Colonic mucosa (tissue), 4 donors: ENCODE measurements around the gene SMYD5. TPM values are rescaled to one million over a fixed set of nuclear protein-coding genes. Genes with fewer than 3 reads are reported as not detected.

Source experiments
- DNase-seq: peaks from one replicate; pipeline ENCODE4 v3.0.0-alpha.2; 2020
- H3K27ac ChIP-seq: fragments of 200-600 bp; one replicate; pipeline ENCODE4 v1.8.0; 2021
- H3K27me3 ChIP-seq: fragments of 200-600 bp; one replicate; pipeline ENCODE4 v1.8.0; 2021
- H3K36me3 ChIP-seq: fragments of 200-600 bp; one replicate; pipeline ENCODE4 v1.8.0; 2021
- H3K4me1 ChIP-seq: fragments of 200-600 bp; one replicate; pipeline ENCODE4 v1.8.0; 2021; ENCODE audit warnings: mild to moderate bottlenecking
- H3K4me3 ChIP-seq: fragments of 200-600 bp; one replicate; pipeline ENCODE4 v1.8.0; 2021
- H3K9ac ChIP-seq, 2 donors: one replicate each; pipeline ENCODE4 v1.7.0; 2013; ENCODE audit warnings: control low read depth in 2 of 2, low read depth in 2 of 2, low read length in 2 of 2
- H3K9me3 ChIP-seq: fragments of 200-600 bp; one replicate; pipeline ENCODE4 v1.8.0; 2021
- intact Hi-C: fragments of 100-400 bp; cut with DNase I; formaldehyde crosslinking; loops from one replicate; pipeline ENCODE4 v1.14.1; 2022
- total RNA-seq, 2 donors: library from RNA; stranded (reverse); fragmentation: NEBNext Ultra II Directional in 1 of 2; extraction: Animal tissue kit (Norgen Biotek cat#: 25700) in 1 of 2; gene quantifications; one replicate each; pipeline ENCODE4 v1.2.1, GENCODE V29; 2021
- TF ChIP-seq, protein P1 (sequence below): fragments of 200-600 bp; IDR thresholded peaks from one replicate; pipeline ENCODE4 v1.8.0; 2022; ENCODE audit warnings: antibody characterized with exemption, mild to moderate bottlenecking
- donor health status: healthy.
- donor health status: DM: no; HTN: no; CAD: no.
- donor health status: DM: no; HTN: no; CAD: no.

The SMYD5 gene
- total RNA-seq, 2 donors from 2014 or later, result 9.4 to 18.9 TPM

GRCh38 chr2:73256618-73256922, 42.5 kb downstream of the SMYD5 start:
- Histone ChIP-seq H3K9me3 (no peaks in the 10 kb centered on the region), H3K36me3 (no peaks in the 10 kb centered on the region), H3K27me3 (no peaks in the 10 kb centered on the region), H3K9ac (no peak overlapping the region), H3K27ac (no peak overlapping the region), H3K4me3 (no peak overlapping the region), H3K4me1 (no peaks in the 10 kb centered on the region)
- intact Hi-C loops, result no loop called here
- no peak for DNase-seq
- TF ChIP-seq, protein P1, sequence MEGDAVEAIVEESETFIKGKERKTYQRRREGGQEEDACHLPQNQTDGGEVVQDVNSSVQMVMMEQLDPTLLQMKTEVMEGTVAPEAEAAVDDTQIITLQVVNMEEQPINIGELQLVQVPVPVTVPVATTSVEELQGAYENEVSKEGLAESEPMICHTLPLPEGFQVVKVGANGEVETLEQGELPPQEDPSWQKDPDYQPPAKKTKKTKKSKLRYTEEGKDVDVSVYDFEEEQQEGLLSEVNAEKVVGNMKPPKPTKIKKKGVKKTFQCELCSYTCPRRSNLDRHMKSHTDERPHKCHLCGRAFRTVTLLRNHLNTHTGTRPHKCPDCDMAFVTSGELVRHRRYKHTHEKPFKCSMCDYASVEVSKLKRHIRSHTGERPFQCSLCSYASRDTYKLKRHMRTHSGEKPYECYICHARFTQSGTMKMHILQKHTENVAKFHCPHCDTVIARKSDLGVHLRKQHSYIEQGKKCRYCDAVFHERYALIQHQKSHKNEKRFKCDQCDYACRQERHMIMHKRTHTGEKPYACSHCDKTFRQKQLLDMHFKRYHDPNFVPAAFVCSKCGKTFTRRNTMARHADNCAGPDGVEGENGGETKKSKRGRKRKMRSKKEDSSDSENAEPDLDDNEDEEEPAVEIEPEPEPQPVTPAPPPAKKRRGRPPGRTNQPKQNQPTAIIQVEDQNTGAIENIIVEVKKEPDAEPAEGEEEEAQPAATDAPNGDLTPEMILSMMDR, result no peak

GRCh38 chr2:73257021-73257420, 43.0 kb downstream of the SMYD5 start:
- no peak overlapping the region for H3K27ac ChIP-seq
- H3K4me1 ChIP-seq, result no peaks in the 10 kb centered on the region
- intact Hi-C loops, result no loop called here
- DNase-seq, result no peak
- H3K4me3 ChIP-seq, result no peak overlapping the region
- no peak overlapping the region for H3K9ac ChIP-seq
- H3K9me3 ChIP-seq, result no peaks in the 10 kb centered on the region
- TF ChIP-seq, protein P1, result no peak
- H3K36me3 ChIP-seq, result no peaks in the 10 kb centered on the region
- H3K27me3 ChIP-seq, result no peaks in the 10 kb centered on the region

DNA sequence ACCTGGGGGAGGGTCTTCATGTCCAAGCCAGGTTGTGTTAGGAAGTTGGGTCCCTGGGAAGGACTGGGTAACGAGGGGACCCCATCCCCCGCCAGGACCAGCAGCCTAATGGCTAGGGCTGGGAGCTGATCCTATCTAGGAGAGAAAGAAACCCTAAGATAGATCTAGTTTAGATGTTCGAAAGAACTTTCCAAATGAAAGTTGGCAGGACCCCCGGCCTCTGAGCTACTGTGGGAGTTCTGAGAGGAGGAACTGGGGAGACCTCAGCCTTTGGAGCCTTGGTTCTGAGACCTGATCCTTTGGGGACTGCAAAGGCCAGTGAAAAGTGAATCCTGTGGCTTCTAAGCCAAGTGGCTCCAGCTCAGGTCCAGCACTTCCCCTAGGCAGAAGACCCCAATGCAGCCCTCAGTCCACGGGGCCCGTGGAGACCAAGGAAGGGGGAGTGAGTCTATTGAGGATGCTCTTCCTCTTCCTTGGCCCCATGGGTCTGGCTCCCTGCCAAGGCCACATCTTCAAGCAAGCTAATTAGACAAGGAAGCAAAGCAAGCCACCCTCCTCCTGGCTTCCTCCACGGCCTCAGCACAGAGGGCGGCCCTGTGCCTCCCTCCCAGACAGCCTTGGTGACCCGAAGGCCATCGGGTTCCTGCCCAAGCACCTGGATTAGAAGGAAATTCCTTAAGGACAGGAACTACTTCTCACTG, 43.5 kb downstream of the SMYD5 start:
- Histone ChIP-seq H3K27me3 (no peaks in the 10 kb centered on the region), H3K9ac (no peak overlapping the region), H3K27ac (no peak overlapping the region), H3K4me3 (no peak overlapping the region), H3K9me3 (no peaks in the 10 kb centered on the region), H3K36me3 (no peaks in the 10 kb centered on the region), H3K4me1 (no peaks in the 10 kb centered on the region)
- intact Hi-C loops, result no loop called here
- DNase-seq, result peak; percentile 36
- TF ChIP-seq, protein P1, result no peak

- Histone ChIP-seq H3K4me3 (no peak overlapping the region), H3K4me1 (no peaks in the 10 kb centered on the region), H3K36me3 (no peaks in the 10 kb centered on the region), H3K27ac (no peak overlapping the region), H3K27me3 (no peaks in the 10 kb centered on the region), H3K9ac (no peak overlapping the region), H3K9me3 (no peaks in the 10 kb centered on the region)
- intact Hi-C loops, result no loop called here
- TF ChIP-seq, protein P1, result no peak
- DNase-seq, result no peak
Observed at GRCh38 chr2:73258186-73258912, 44.3 kb downstream of the SMYD5 start.

GRCh38 chr2:73258913-73259215, 44.8 kb downstream of the SMYD5 start:
- no peaks in the 10 kb centered on the region for H3K27me3 ChIP-seq
- intact Hi-C loops, result no loop called here
- no peaks in the 10 kb centered on the region for H3K4me1 ChIP-seq
- no peak overlapping the region for H3K4me3 ChIP-seq
- TF ChIP-seq, protein P1, result no peak
- no peak overlapping the region for H3K9ac ChIP-seq
- no peaks in the 10 kb centered on the region for H3K9me3 ChIP-seq
- no peaks in the 10 kb centered on the region for H3K36me3 ChIP-seq
- H3K27ac ChIP-seq, result no peak overlapping the region
- DNase-seq, result no peak
